Hematopoietic multipotent progenitor cell treated with erythropoietin and hydrocortisone succinate and interleukin-3 and kit ligand, for 6 days (in vitro differentiated cells): ENCODE data around the gene SLC31A1.
A peak's percentile ranks its signal among the peaks of the same experiment; 100 is the strongest.

Experiments used
- DNase-seq: peaks from one replicate; pipeline ENCODE4 v3.0.0-alpha.2; 2015

Gene SLC31A1

DNA sequence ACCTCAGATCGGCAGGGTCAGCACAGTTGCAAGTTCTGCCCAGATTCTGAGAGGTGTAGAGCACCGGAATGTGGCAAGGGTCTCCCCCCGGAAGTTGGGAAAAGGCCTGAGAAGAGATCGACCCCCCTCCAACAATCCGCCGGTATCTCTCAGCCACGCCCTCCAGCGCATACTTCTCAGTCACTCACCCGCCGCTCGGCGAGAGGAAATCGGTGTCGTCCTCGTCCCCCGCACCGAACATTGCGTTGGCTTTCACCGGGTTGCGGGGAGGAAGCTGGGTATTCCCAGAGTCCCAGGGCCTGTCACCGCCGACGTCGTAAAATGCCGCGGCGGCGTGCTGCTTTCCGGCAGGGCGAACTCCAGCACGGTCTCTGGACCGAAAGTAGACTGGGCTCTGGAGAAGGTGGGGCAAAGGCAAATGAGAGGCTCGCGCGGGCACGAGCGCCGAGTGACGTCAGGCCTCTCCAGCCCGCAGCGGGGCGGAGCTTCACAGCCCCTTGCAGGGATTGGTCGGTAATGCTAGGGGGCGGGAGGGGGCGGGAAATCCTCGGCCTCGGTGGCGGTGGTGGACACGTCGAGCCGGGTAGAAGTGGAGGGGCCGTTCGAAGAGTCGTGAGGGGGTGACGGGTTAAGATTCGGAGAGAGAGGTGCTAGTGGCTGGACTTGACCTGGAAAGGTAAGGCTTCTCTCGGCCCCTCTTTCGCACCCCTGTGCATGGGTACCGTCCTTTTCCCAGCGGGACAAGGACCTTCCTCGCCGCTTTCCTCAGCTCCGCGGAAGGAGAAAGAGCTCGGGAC lies at the start of gene SLC31A1, which contains the start of gene FKBP15:
TSS of gene SLC31A1 (plus strand) at position 542 of the 797 bp plus-strand sequence. CDS start 34,605 bp downstream, outside the sequence.
TSS of gene FKBP15 (minus strand) at position 275 of the 797 bp plus-strand sequence. CDS start at position 241, 34 bp downstream.
- DNase-seq = peak; percentile 98

DNA sequence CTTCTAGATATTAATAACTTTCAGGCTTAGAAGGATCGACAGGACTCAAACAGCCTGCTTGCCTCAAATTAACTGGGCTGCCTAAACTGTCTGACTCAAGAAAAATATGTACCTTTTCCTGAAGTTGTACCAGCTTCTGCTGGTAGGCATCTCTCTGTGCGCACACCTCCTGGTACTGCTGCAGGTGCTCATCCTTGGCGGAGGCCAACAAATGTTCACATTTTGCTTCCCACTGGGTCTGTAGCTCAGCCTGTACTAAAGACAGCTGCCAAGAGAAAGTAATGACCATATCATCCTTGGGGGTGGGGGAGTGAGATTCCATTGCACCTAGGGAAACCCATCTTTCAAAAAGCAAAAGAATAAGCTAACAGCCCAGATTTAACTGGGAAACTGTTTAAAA lies 48.0 kb upstream of the SLC31A1 start:
- no peak for DNase-seq

DNA sequence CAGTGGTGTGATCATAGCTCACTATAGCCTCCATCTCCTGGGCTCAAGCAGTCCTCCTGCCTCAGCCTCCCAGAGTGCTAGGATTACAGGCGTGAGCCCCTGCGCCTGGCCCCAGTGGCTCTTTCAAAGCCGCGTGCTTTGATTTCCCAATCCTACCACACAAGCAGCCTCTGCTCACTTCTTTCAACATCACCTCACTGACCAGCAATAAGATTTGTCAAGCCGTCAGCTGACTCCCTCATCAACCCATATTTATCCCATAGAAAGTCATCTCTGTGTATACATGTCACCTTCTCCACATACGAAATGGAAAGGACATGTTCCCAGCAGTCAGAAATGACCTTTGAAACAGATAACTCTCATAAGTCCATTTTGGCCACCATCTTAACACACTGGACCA lies 44.5 kb upstream of the SLC31A1 start:
- no peak for DNase-seq

GRCh38 chr9:113177251-113177650 lies 44.1 kb upstream of the SLC31A1 start:
- no peak for DNase-seq

DNA sequence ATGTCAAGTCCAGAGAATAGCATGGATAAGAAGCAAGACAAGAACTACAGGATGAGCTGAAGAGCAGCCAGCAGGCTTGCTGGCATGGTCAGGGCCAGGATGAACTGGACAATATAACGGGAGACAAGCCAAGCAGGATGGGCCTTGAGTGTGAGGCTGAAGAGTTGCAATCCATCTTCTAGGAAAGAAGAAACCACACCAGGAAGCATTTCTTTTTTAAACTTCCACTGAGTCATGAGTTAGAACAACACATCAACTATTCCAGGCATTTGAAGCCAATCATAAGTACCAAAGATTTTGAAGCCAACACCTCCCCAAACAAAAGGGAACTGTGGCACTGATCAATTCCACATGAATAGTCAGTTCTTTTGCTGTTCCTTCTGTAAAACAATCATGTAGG lies 43.3 kb upstream of the SLC31A1 start:
- no peak for DNase-seq

DNA sequence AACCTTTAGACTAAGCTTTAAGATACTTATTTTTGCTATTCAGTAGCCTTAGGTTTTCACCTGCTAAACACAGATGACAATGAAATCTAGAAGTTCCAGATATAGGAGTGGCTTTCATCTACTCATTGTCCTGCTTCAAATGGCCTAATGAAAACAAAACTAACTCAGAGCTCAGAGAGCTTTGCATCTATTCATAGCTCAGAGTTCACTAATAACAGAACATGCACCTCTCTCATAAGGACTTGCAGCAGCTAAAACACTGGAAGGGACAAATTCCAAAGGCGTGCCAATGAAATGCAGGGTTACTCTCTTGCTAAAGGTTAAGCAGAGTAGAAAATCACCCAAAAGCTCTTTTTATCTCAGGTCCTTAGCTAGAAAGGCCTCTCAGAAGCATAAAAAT lies 41.5 kb upstream of the SLC31A1 start:
- DNase-seq = no peak

GRCh38 chr9:113181165-113181564 lies 40.2 kb upstream of the SLC31A1 start:
- no peak for DNase-seq

GRCh38 chr9:113183956-113184488 lies 37.3 kb upstream of the SLC31A1 start:
- no peak for DNase-seq

DNA sequence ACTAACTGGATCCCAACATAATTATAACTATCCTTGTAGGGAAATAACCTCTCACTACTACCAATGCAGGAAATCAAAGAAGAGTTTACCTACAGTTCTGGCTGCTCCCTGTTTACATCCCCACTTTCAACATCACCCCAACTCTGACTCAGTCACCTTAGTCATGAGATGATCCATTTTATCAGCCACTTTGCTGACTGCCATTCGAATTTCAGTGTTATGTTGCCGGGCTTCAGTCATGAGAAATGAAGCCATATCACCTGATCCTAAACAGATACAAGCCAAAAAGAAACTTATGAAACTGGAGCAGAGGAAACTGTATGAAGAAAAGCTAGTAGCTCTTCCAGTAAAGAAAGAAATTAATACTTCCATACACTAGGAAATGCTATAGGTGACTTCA lies 36.8 kb upstream of the SLC31A1 start:
- no peak for DNase-seq

DNA sequence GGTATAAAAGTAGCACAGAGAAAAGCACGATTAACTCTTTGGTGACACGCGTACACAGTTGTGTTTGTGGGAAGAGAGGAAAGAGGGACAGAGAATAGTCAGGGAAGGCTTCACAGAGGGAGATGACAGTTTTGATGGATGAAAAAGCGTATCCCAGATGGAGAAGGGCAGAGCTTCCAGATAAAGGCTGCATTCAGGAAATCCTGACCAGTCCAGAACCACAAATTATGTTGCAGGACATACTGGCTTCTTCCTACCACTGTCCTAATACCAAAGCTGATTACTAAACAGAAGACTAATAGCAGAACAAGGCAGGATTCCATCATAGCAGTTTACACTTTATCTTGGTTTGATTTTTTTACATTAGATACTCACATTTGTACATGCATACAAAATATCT lies 36.1 kb upstream of the SLC31A1 start:
- DNase-seq = no peak

- no peak for DNase-seq
Measured at GRCh38 chr9:113186137-113186755, 35.1 kb upstream of the SLC31A1 start.

DNA sequence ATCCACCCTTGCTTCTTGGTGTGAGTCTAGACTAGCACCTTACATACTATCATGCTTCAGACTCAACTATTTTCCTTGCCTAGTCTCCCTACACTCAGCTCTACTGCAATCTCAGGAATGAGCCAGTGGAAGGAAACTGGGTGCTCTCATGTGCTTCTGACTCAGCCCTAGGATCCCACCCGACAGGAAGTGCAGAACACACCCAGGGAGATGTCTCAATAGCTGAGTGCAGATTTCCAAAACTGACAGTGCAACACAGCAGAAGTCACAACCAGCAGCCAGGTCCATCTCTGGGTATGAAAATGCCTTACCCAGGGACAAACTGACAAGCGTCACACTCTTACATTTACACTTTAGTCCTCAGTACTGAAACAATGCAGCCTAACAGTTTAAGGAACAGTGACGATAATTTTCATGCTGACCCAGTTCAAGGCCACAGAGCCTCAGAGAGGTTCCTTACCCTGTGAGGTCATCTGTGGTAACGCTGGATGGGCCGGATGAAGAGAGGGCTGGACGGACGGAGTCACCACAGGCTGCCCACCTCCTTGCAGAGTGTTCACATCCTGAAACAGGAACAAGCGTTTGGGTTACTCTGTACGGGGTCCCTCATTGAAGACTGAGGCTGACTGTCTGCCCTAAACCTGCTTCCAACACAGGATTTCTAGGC lies 33.3 kb upstream of the SLC31A1 start:
- DNase-seq = peak; percentile 27

DNA sequence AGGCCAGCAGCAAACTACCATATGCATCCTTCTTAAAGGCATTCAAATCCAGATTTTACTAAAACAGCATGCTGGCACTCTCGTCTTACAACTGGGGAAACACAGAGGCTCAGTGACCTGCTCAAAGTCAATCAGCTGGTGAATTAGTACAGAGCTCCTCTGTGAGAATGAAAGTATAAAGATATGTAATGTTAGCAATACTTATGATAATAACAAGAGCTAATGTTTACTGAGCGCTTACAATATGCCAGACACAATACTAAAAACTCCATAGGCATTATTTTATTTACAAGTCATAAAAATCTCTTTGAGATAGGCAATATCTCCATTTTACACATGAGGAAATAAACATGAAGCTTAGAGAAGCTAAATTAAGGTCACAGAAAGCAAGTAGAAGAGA lies 28.9 kb upstream of the SLC31A1 start:
- no peak for DNase-seq

- DNase-seq = no peak
Measured at GRCh38 chr9:113199683-113200329, 21.5 kb upstream of the SLC31A1 start.

DNA sequence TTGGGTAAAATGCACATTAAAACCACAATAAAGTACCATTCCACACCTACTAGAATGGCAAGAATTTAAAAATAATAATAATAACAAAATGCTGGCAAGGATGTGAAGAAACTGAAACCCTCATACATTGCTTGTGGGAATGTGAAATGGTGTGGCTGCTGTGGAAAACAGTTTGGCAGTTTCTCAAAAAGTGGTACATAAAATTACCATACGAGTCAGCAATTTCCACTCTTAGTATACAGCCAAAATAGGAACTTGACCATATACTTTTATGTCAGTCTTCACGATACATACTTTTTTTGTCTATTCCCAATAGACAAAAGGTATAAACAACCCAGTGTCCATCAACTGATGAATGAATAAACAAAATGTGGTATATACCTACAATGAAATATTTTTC lies 15.9 kb upstream of the SLC31A1 start:
- DNase-seq = no peak

DNA sequence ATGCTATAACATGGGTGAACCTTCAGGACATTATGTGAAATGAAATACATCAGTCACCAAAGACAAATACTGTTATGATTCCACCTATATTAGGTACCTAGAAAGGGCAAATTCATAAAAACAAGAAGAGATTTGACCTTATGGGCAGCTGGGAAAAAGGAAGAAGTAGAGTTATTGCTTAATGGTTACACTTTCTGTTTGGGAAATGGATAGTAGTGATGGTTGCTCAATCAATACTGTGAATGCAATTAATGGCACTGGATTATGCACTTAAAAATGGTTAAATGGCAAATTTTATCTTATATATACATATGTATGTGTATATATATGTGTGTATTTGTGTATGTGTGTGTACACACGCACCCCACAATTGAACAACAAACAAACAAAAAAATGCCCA lies 15.5 kb upstream of the SLC31A1 start:
- no peak for DNase-seq

- no peak for DNase-seq
Measured at GRCh38 chr9:113210815-113211214, 10.5 kb upstream of the SLC31A1 start.

- peak; percentile 93 for DNase-seq
Measured at GRCh38 chr9:113215132-113215531, 6.2 kb upstream of the SLC31A1 start.

DNA sequence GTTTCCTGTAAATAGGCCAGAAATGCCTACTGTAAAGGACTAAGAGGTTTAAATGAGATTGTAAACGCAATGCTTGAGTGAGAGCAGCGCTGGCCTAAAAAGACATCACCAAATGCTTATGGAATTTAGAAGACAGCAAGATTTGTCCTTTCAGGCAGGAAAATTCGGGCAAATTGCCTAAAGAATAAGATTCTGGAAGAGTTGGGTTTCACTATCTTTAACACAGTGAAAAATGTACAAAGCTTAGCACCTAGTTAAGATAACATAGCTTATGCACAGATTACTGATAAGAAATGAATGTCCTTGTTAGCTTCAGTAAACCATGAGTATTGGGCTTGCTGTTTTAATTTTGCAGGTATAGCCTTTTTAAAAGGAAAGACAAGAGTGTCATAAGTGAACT lies 4.9 kb upstream of the SLC31A1 start:
- DNase-seq = no peak

DNA sequence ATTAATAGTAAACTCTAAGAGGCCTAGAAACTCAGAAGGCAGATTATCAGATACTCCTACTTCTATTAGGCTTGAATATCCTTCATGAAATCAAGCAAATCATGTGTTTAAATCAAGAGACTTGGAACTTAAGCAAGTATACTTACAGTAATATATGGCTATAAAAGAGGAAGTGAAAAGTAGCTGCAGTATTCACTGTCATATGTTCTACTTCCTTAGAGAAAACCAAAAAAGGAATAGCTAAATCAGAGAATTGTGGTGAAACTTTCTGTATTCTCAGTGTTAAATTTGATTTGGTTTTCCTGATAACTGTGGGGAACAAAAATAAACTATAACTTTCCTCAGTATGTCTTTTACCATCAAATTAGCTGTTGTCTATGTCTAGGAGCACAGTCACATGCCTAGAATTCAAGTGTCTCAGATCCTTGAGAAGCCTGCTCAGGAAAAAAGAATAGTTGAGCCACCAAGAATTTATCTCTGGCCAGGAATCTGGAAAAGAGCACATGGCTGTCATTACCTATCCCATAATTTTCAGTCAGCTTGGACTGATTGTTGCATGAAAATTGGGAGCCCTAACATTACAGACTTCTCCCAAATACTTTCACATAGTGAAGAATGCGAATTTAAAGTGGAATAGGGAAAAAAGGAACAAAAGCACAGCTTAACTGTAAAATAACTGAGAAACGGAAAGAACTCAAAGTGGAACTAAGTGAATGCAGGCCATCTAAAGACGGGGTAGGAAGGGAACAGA lies 2.0 kb upstream of the SLC31A1 start:
- DNase-seq = peak; percentile 49

DNA sequence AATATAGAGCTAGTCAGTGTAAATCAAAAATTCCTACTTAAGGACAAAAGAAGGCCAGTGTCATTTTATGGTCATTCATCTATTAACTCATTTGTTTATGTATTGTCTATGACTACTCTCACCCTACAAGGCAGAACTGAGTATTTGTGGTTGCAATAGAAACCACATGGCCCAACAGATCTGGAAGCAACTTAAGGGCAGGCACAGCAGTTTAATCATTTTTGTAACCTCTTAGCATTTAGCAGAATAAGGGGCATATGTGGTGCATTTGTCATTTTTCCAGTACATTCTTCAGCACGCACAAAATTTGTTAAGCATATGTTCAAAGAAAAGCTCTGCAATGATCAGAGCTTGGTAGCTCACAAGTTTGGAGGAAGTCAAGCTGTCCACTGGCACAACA lies 1.4 kb upstream of the SLC31A1 start:
- peak; percentile 59 for DNase-seq

DNA sequence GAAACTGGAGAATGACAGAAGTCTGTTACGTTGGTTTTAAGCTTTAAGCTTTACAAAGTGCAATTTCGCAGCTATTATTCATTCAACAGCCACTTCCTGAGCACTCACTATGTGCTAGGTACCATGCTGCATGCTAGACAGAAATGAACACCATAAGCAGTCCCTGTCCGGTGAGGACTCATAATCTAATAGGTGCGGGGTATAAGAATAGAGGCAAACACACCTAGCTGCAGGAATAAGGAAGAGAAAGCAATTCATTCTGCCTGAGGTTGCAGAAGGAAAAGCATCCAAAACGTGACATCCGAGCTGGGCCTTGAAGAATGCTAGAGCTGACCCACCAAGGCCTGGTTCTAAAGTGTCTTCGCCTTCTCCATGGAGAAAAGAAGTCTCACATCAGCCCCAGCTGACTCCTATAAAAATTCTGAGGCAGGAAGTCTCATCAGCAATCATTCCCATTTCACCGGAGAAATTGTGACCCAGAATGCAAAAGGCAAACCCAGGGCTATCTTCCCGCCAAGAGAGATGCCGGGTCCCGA lies 809 bp upstream of the SLC31A1 start:
- no peak for DNase-seq
